CD14-positive monocyte (primary cell): ENCODE results near the gene ICE1. TPM values are rescaled to one million over a fixed set of nuclear protein-coding genes. Genes with fewer than 3 reads are reported as not detected.
"Not testable (repeated sequence)": the region's sequence is repeated elsewhere in the genome, so short reads cannot be mapped to it uniquely, and the experiment has no call there.

Experiments
- DNase-seq, 3 donors: peaks; one replicate each; pipeline ENCODE4 v3.0.0-alpha.2; 2011 to 2022
- H2AFZ ChIP-seq: 2 replicates; pipeline ENCODE4 v1.6.0; 2012; ENCODE audit warnings: mild to moderate bottlenecking, low read depth, low read length, inconsistent platforms; ENCODE audit not compliant: insufficient read depth, poor library complexity, severe bottlenecking
- H3K27ac ChIP-seq, 2 donors: 1 replicate in 1 of 2; 2 replicates in 1 of 2; pipeline ENCODE4 v1.5.1; 2012 to 2013; ENCODE audit warnings: low read length in 2 of 2, control low read depth in 1 of 2, inconsistent platforms in 1 of 2, low read depth in 1 of 2, mild to moderate bottlenecking in 1 of 2
- H3K27me3 ChIP-seq, 2 donors: one replicate each; pipeline versions ENCODE4 v1.6.0 to v1.6.1; 2011 to 2013; ENCODE audit warnings: low read length in 2 of 2; ENCODE audit not compliant: control insufficient read depth in 2 of 2, insufficient read depth in 2 of 2
- H3K36me3 ChIP-seq, 2 donors: replicated peaks in 1 of 2; 1 replicate in 1 of 2; 2 replicates in 1 of 2; pipeline versions ENCODE4 v1.5.1 to v1.6.1; 2012 to 2013; ENCODE audit warnings: low read length in 2 of 2, control low read depth in 1 of 2, inconsistent platforms in 1 of 2, mild to moderate bottlenecking in 1 of 2; ENCODE audit not compliant: insufficient read depth in 2 of 2, control insufficient read depth in 1 of 2
- H3K4me1 ChIP-seq, 2 donors: 1 replicate in 1 of 2; 2 replicates in 1 of 2; pipeline versions ENCODE4 v1.5.1 to v1.6.1; 2012 to 2013; ENCODE audit warnings: low read length in 2 of 2, control low read depth in 1 of 2, inconsistent platforms in 1 of 2, mild to moderate bottlenecking in 1 of 2, moderate library complexity in 1 of 2; ENCODE audit not compliant: insufficient read depth in 2 of 2, control insufficient read depth in 1 of 2
- H3K4me2 ChIP-seq: replicated peaks from 2 replicates; pipeline ENCODE3; 2012; ENCODE audit warnings: low read length, moderate library complexity, mild to moderate bottlenecking; ENCODE audit not compliant: poor library complexity, severe bottlenecking; ENCODE audit errors: extremely low read depth
- H3K4me3 ChIP-seq, 3 experiments: fragments of 200-600 bp in 1 of 3; sonication (generic) in 1 of 3; replicated peaks in 1 of 3; 1 replicate in 2 of 3; 2 replicates in 1 of 3; pipeline ENCODE4 v1.5.1; 2011 to 2013; ENCODE audit warnings: low read length in 3 of 3, mild to moderate bottlenecking in 3 of 3, control low read depth in 2 of 3, low read depth in 2 of 3, inconsistent platforms in 1 of 3, moderate library complexity in 1 of 3
- H3K79me2 ChIP-seq: 2 replicates; pipeline ENCODE4 v1.6.0; 2012; ENCODE audit warnings: mild to moderate bottlenecking, control low read depth, inconsistent platforms, low read length, moderate library complexity; ENCODE audit not compliant: insufficient read depth
- H3K9ac ChIP-seq: 2 replicates; pipeline ENCODE4 v1.6.0; 2017; ENCODE audit warnings: low read length, mild to moderate bottlenecking; ENCODE audit not compliant: insufficient read depth, poor library complexity, severe bottlenecking
- H3K9me3 ChIP-seq, 2 donors: replicated peaks in 1 of 2; 1 replicate in 1 of 2; 2 replicates in 1 of 2; pipeline versions ENCODE4 v1.5.1 to v1.6.1; 2012 to 2013; ENCODE audit warnings: low read length in 2 of 2, control low read depth in 1 of 2; ENCODE audit not compliant: control insufficient read depth in 1 of 2, insufficient read depth in 1 of 2
- H4K20me1 ChIP-seq: 2 replicates; pipeline ENCODE4 v1.6.0; 2012; ENCODE audit warnings: mild to moderate bottlenecking, low read length, control low read depth, moderate library complexity; ENCODE audit not compliant: insufficient read depth
- H3K27ac Mint-ChIP-seq, 7 donors: one replicate each; pipeline ENCODE4 v1.8.0; 2020; ENCODE audit warnings: mild to moderate bottlenecking in 7 of 7, mixed read lengths in 7 of 7, moderate library complexity in 6 of 7, inconsistent platforms in 2 of 7
- H3K27me3 Mint-ChIP-seq, 3 donors: one replicate each; pipeline ENCODE4 v1.8.0; 2021 to 2022; ENCODE audit warnings: low read depth in 3 of 3, mild to moderate bottlenecking in 3 of 3, mixed read lengths in 3 of 3, moderate library complexity in 3 of 3, inconsistent platforms in 1 of 3
- H3K36me3 Mint-ChIP-seq, 2 donors: one replicate each; pipeline ENCODE4 v1.8.0; 2020; ENCODE audit warnings: mixed read lengths in 2 of 2, inconsistent platforms in 1 of 2, mild to moderate bottlenecking in 1 of 2
- H3K4me1 Mint-ChIP-seq: one replicate; pipeline ENCODE4 v1.8.0; 2020; ENCODE audit warnings: mild to moderate bottlenecking, mixed read lengths
- H3K4me3 Mint-ChIP-seq, 2 donors: one replicate each; pipeline ENCODE4 v1.8.0; 2020; ENCODE audit warnings: mild to moderate bottlenecking in 2 of 2, mixed read lengths in 2 of 2, moderate library complexity in 1 of 2
- H3K9me3 Mint-ChIP-seq, 7 donors: one replicate each; pipeline ENCODE4 v1.8.0; 2020 to 2022; ENCODE audit warnings: mixed read lengths in 7 of 7, mild to moderate bottlenecking in 6 of 7, moderate library complexity in 6 of 7, inconsistent platforms in 2 of 7
- CTCF ChIP-seq: fragments of 200-600 bp; IDR thresholded peaks from one replicate; pipeline ENCODE4 v1.8.0; 2022; ENCODE audit warnings: antibody characterized with exemption, mild to moderate bottlenecking
- WGBS: methylation state at CpG from one replicate; pipeline ENCODE4 v1.1.5; 2013; ENCODE audit warnings: missing lambda C conversion rate; ENCODE audit not compliant: insufficient coverage; 5-methylcytosine and 5-hydroxymethylcytosine counted together
- intact Hi-C, 2 donors: fragments of 100-400 bp; cut with micrococcal nuclease; formaldehyde crosslinking; loops; one replicate each; pipeline versions ENCODE4 v1.15.0 to v1.15.1; 2023
- polyA plus RNA-seq, 3 donors: library from polyadenylated mRNA; depleted of rRNA in 1 of 3; unstranded in 2 of 3; stranded (reverse) in 1 of 3; fragments of 300-500 nt in 2 of 3; fragments of >200 nt in 1 of 3; fragmentation: Illumina TruSeq in 2 of 3; gene quantifications; 1 replicate in 2 of 3; 2 replicates in 1 of 3; pipeline ENCODE4 v1.2.3, GENCODE V29; 2012 to 2021

Gene ICE1
- polyA plus RNA-seq, 3 donors = 2.4 to 8.2 (median 6.4) TPM

DNA sequence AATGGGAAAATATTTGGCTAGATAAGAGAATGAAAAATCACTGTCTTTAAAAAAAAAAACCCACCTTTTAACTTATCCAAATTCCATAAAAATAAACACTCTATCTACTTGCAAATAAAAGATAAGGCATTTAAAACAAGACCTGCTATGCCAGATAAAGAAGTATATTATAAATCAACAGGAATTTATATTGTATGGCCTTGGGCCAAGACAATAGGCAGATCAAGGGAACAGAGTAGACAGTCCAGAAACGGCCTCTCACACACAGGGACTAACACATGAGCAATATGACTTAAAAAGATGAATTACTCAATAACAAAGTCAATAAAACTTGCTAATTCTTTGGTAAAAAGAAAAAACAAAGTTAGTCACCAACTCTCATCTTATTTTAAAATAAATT, 34.7 kb upstream of the ICE1 start:
- peaks cover 0 to 6% (median 5%) of the 10 kb centered on the region in 3 donors for H3K27me3 Mint-ChIP-seq
- H3K36me3 Mint-ChIP-seq = no peaks in the 10 kb centered on the region
- no peak overlapping the region for H3K27ac Mint-ChIP-seq
- no peaks in the 10 kb centered on the region for H4K20me1 ChIP-seq
- intact Hi-C loops = no loop called here
- no peaks in the 10 kb centered on the region for H3K79me2 ChIP-seq
- H3K4me2 ChIP-seq = no peak overlapping the region
- no peak for TF ChIP-seq CTCF
- no peaks in the 10 kb centered on the region for H3K4me1 ChIP-seq
- no peaks in the 10 kb centered on the region for H3K4me1 Mint-ChIP-seq
- H3K36me3 ChIP-seq = no peaks in the 10 kb centered on the region
- peaks cover 2 to 19% (median 6%) of the 10 kb centered on the region in 7 donors for H3K9me3 Mint-ChIP-seq
- DNase-seq = no peak
- H3K9me3 ChIP-seq = peaks cover 0 to 6% of the 10 kb centered on the region in 2 donors
- H3K27ac ChIP-seq = no peak overlapping the region
- H3K4me3 ChIP-seq = no peak overlapping the region
- no peak overlapping the region for H3K4me3 Mint-ChIP-seq
- no peak overlapping the region for H2AFZ ChIP-seq
- no peak overlapping the region for H3K9ac ChIP-seq
- no CpG with 5 or more reads among the region's 1 CpG for WGBS
- H3K27me3 ChIP-seq = no peaks in the 10 kb centered on the region

DNA sequence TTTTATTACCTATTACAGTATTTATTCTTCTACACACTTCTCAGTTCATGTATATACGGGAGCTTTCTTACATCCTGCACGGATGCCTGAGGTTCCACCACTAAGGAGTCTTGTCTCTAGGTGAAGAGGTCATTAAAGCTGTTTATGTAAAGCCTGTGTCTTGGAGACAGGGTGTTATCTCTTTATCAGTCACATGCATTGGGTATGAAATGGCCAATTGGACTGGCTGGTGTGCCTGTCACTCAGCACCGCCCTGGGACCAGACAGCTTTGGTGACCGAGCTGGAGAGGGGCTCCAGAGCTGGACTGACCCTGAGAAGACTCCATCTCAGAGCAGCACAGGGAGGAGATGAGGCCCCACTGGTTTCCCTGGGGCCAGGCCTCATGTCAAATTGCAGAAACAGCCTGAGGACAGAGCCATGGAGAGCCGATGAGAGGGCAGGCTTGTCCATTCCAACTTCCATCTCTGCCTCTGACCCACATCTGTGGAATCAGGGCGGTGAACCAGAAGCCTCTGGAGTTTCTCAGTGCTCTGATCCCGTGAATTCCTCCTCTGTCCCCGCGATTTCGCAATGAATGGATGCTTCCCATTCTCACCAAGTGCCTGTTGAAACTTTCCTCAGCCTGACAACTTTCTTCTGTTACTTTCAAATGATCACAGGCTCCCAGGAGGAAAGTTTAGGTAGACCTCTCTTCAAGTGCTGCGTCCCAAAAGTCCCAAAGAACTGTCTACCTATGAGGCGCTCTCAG, 32.2 kb upstream of the ICE1 start:
- H3K27ac Mint-ChIP-seq, H3K4me2 ChIP-seq, H3K4me3 ChIP-seq, DNase-seq, H3K4me1 Mint-ChIP-seq, H2AFZ ChIP-seq, H3K9me3 ChIP-seq, H3K4me1 ChIP-seq, H3K36me3 Mint-ChIP-seq, H3K36me3 ChIP-seq, H3K9ac ChIP-seq, H3K79me2 ChIP-seq, H3K27me3 ChIP-seq, H4K20me1 ChIP-seq, H3K27me3 Mint-ChIP-seq, H3K4me3 Mint-ChIP-seq, H3K27ac ChIP-seq, intact Hi-C loops: not testable (repeated sequence)
- 93% methylated on average over 4 of the region's 12 CpGs for WGBS
- H3K9me3 Mint-ChIP-seq = peaks cover 3 to 26% (median 6%) of the 10 kb centered on the region in 7 donors

DNA sequence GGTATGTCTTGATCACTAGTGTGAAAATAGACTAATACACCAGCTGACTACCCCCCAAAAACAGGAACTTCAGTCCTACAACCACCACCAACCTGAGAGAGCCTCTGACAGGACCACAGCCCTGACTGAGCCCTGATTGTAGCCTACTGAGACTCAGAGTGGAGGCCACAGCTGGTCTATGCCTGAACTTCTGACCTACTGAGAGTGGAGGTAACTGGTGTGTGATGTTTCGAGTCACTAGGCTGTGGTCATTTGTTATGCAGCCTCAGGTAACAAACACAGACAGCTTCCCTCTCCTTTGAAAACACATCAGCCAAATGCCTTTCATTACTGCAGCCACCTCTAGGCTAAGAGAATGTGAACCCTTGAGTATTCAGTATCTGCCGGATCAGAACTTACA, 30.0 kb upstream of the ICE1 start:
- H3K27ac ChIP-seq, H3K4me1 ChIP-seq, DNase-seq, H3K4me3 Mint-ChIP-seq, H3K27me3 ChIP-seq, H3K9ac ChIP-seq, H4K20me1 ChIP-seq, H3K36me3 ChIP-seq, H3K4me3 ChIP-seq, H2AFZ ChIP-seq, H3K4me2 ChIP-seq, H3K27me3 Mint-ChIP-seq, H3K36me3 Mint-ChIP-seq, H3K9me3 ChIP-seq, H3K27ac Mint-ChIP-seq, H3K79me2 ChIP-seq, intact Hi-C loops, H3K4me1 Mint-ChIP-seq: not testable (repeated sequence)
- 89% methylated on average over 1 of the region's 2 CpGs for WGBS
- peaks cover 0 to 24% (median 4%) of the 10 kb centered on the region in 7 donors for H3K9me3 Mint-ChIP-seq

DNA sequence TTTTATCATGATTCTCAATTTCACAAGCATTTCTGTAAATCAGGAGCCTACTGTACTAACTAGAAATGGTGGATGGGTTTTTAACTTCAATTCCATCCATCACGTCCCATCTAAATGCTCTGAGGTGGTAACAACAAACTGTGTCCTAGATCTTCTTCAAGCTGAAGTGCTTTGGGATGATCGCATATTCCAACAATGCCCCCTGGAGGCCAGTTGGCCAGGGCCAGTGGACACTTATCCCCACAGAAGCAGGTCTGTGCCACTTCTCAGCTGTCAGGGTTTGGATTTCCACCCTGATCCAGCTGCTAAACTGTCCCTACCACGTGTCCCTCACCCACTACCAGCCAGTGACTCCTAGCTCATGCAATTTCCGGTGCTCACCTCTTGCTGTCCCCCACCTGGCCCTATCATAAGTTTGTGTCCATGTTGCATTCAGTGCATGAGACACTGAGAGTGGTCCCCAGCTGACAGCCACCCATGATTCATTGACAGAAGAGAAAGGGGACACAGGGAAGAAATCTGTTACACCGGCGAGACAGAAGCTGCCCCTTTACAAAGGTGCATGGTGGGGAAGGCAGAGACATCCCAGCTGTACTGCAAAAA, 28.0 kb upstream of the ICE1 start:
- H3K4me1 ChIP-seq, H3K9ac ChIP-seq, H3K27ac ChIP-seq, H3K36me3 Mint-ChIP-seq, intact Hi-C loops, H3K79me2 ChIP-seq, H3K36me3 ChIP-seq, H4K20me1 ChIP-seq, H3K9me3 ChIP-seq, H2AFZ ChIP-seq, H3K4me1 Mint-ChIP-seq, H3K4me2 ChIP-seq, H3K4me3 ChIP-seq, H3K27ac Mint-ChIP-seq, H3K27me3 Mint-ChIP-seq, DNase-seq, H3K27me3 ChIP-seq: not testable (repeated sequence)
- Mint-ChIP-seq H3K4me3 (peak overlapping the region in 1 of 2 donors; percentile 3), H3K9me3 (peaks cover 1 to 30% (median 4%) of the 10 kb centered on the region in 7 donors)
- WGBS = no CpG with 5 or more reads among the region's 6 CpGs
